Mesenchymal stem cell (in vitro differentiated cells and primary cell): Measurements from ENCODE around the gene GALNT1.

Experiments used
- DNase-seq: peaks from one replicate; pipeline ENCODE4 v3.0.0-alpha.2; 2013
- H2AFZ ChIP-seq: one replicate; pipeline ENCODE4 v1.6.1; 2013; ENCODE audit warnings: low read depth, mild to moderate bottlenecking, control low read depth, inconsistent platforms, low read length, moderate library complexity
- H2AK5ac ChIP-seq: 2 replicates; pipeline ENCODE4 v1.6.1; 2013; ENCODE audit warnings: low read length, moderate library complexity, mild to moderate bottlenecking, inconsistent platforms; ENCODE audit not compliant: severe bottlenecking
- H2BK120ac ChIP-seq: one replicate; pipeline ENCODE4 v1.6.1; 2013; ENCODE audit warnings: low read depth, mild to moderate bottlenecking, inconsistent platforms, low read length, moderate library complexity
- H2BK12ac ChIP-seq, 2 experiments: one replicate each; pipeline ENCODE4 v1.6.1; 2013; ENCODE audit warnings: inconsistent platforms in 2 of 2, low read length in 2 of 2, mild to moderate bottlenecking in 2 of 2, moderate library complexity in 2 of 2, control low read depth in 1 of 2
- H2BK15ac ChIP-seq: one replicate; pipeline ENCODE4 v1.6.1; 2013; ENCODE audit warnings: mild to moderate bottlenecking, low read depth, inconsistent platforms; ENCODE audit not compliant: poor library complexity, severe bottlenecking
- H2BK5ac ChIP-seq: 2 replicates; pipeline ENCODE4 v1.6.1; 2013; ENCODE audit warnings: low read depth, mild to moderate bottlenecking, low read length, control low read depth, inconsistent platforms; ENCODE audit not compliant: poor library complexity, severe bottlenecking
- H3K14ac ChIP-seq, 2 experiments: one replicate each; pipeline ENCODE4 v1.6.1; 2013; ENCODE audit warnings: inconsistent platforms in 2 of 2, low read length in 2 of 2, control low read depth in 1 of 2, mild to moderate bottlenecking in 1 of 2, moderate library complexity in 1 of 2
- H3K18ac ChIP-seq, 2 experiments: one replicate each; pipeline ENCODE4 v1.6.1; 2013; ENCODE audit warnings: inconsistent platforms in 2 of 2, low read length in 2 of 2, control low read depth in 1 of 2, low read depth in 1 of 2, mild to moderate bottlenecking in 1 of 2
- H3K23ac ChIP-seq, 2 experiments: one replicate each; pipeline ENCODE4 v1.6.1; 2013; ENCODE audit warnings: inconsistent platforms in 2 of 2, low read length in 2 of 2, mild to moderate bottlenecking in 2 of 2, moderate library complexity in 2 of 2, control low read depth in 1 of 2
- H3K27ac ChIP-seq: 2 replicates; pipeline ENCODE4 v1.5.1; 2013; ENCODE audit warnings: mild to moderate bottlenecking, moderate library complexity, low read length, control low read depth, inconsistent platforms; ENCODE audit not compliant: poor library complexity, severe bottlenecking
- H3K27me3 ChIP-seq, 2 experiments: 2 replicates each; pipeline versions ENCODE4 v1.6.1 to v1.7.0; 2013; ENCODE audit warnings: low read length in 2 of 2, mild to moderate bottlenecking in 2 of 2, moderate library complexity in 2 of 2, control low read depth in 1 of 2, inconsistent platforms in 1 of 2; ENCODE audit not compliant: control insufficient read depth in 1 of 2, insufficient read depth in 1 of 2
- H3K36me3 ChIP-seq, 2 experiments: 2 replicates each; pipeline versions ENCODE4 v1.6.1 to v1.7.0; 2013; ENCODE audit warnings: low read length in 2 of 2, control low read depth in 1 of 2, inconsistent platforms in 1 of 2, low read depth in 1 of 2, mild to moderate bottlenecking in 1 of 2; ENCODE audit not compliant: insufficient read depth in 2 of 2, control insufficient read depth in 1 of 2
- H3K4ac ChIP-seq, 2 experiments: one replicate each; pipeline ENCODE4 v1.6.1; 2013; ENCODE audit warnings: inconsistent platforms in 2 of 2, low read length in 2 of 2, mild to moderate bottlenecking in 2 of 2, moderate library complexity in 2 of 2, control low read depth in 1 of 2, low read depth in 1 of 2
- H3K4me1 ChIP-seq: 2 replicates; pipeline ENCODE4 v1.6.1; 2013; ENCODE audit warnings: low read depth, low read length, control low read depth; ENCODE audit not compliant: control insufficient read depth, insufficient read depth
- H3K4me2 ChIP-seq: 2 replicates; pipeline ENCODE4 v1.6.1; 2013; ENCODE audit warnings: low read length, mild to moderate bottlenecking, inconsistent platforms; ENCODE audit not compliant: poor library complexity, severe bottlenecking
- H3K4me3 ChIP-seq, 2 experiments: 2 replicates each; pipeline versions ENCODE4 v1.5.1 to v1.7.0; 2013; ENCODE audit warnings: low read length in 2 of 2, mild to moderate bottlenecking in 2 of 2, control low read depth in 1 of 2, low read depth in 1 of 2; ENCODE audit not compliant: insufficient read depth in 1 of 2
- H3K79me1 ChIP-seq: replicated peaks from 2 replicates; pipeline ENCODE4 v1.6.1; 2013; ENCODE audit warnings: mild to moderate bottlenecking, control low read depth, low read length, inconsistent platforms; ENCODE audit not compliant: poor library complexity, severe bottlenecking
- H3K9ac ChIP-seq: 2 replicates; pipeline ENCODE4 v1.7.0; 2013; ENCODE audit warnings: mild to moderate bottlenecking, low read length, moderate library complexity
- H3K9me3 ChIP-seq: 2 replicates; pipeline ENCODE4 v1.7.0; 2013; ENCODE audit warnings: mild to moderate bottlenecking, low read length; ENCODE audit not compliant: control insufficient read depth
- H4K8ac ChIP-seq: one replicate; pipeline ENCODE4 v1.6.1; 2013; ENCODE audit warnings: inconsistent platforms, mild to moderate bottlenecking, low read length, moderate library complexity
- H4K91ac ChIP-seq: one replicate; pipeline ENCODE4 v1.6.1; 2013; ENCODE audit warnings: mild to moderate bottlenecking, low read length, inconsistent platforms
- WGBS: methylation state at CpG from one replicate; pipeline ENCODE4 v1.1.7; 2013; ENCODE audit warnings: mixed read lengths; 5-methylcytosine and 5-hydroxymethylcytosine counted together

GALNT1 gene

DNA sequence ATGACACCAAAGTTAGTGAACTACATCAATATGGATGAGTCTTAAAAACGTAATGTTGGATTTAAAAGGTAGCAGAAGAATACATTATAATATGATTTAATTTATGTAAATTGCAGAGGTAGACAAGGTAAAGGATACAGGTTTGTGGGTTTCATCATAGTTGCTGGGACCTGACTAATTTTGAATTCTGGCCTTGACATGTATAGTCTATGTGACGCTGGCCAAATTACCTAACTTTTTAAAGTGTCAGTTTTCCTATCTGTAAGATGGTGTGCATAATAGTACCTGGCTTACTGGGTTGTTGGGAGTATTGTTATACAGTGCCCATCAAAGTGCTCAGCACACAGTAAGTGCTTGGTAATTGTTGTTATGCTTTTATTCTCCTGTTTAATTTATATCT, 34.5 kb downstream of the GALNT1 start:
- no peak overlapping the region for H2BK12ac ChIP-seq
- no peak overlapping the region for H3K4me2 ChIP-seq
- no peaks in the 10 kb centered on the region for H3K4me1 ChIP-seq
- no peak overlapping the region for H2BK15ac ChIP-seq
- no peaks in the 10 kb centered on the region for H3K27me3 ChIP-seq
- no peaks in the 10 kb centered on the region for H3K36me3 ChIP-seq
- no peak overlapping the region for H2BK5ac ChIP-seq
- 100% methylated on average over 1 of the region's 2 CpGs for WGBS
- H3K9ac ChIP-seq: no peak overlapping the region
- H3K23ac ChIP-seq: no peak overlapping the region
- H3K14ac ChIP-seq: no peak overlapping the region
- H3K9me3 ChIP-seq: no peaks in the 10 kb centered on the region
- no peak overlapping the region for H3K4ac ChIP-seq
- no peak overlapping the region for H2AK5ac ChIP-seq
- peaks cover 9% of the 10 kb centered on the region for H3K79me1 ChIP-seq
- H3K18ac ChIP-seq: no peak overlapping the region
- H4K8ac ChIP-seq: no peak overlapping the region
- H3K27ac ChIP-seq: no peak overlapping the region
- H2AFZ ChIP-seq: no peak overlapping the region
- no peak overlapping the region for H2BK120ac ChIP-seq
- H3K4me3 ChIP-seq: no peak overlapping the region
- H4K91ac ChIP-seq: no peak overlapping the region
- no peak for DNase-seq

DNA sequence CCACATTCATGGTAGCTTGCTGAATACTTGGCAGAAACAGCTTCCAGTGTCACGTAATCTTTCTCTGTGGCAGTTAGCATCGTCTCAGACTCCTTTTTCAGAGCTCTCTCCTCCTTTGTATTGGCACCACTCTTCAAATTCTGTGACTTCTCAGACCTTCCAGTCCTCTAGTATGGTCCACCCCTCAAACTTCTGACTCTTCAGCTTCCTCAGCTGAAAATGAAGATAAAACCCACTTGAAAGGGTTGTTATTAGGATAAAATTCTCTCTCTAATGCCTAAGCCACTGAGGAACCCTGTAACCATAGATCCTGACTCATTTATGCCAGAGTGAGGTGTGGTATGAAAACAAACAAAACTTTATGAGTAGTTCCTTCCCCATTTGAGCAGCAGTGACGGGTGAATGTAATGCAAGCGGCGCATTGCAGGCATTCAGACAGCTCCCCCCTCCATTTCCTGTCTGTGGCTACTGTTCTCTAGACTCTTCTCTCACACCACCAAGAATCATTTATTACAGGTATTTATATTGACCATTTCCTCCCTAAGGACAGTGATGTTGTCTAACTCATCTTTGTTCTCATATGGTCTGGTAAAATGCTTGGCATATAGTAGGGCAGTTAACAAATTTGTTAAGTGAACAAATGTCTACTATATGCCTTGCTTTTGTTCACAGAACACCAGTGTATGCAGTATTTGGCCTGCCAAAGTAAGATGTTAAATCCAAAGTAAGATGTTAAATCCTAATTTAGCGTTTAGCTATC, 35.3 kb downstream of the GALNT1 start:
- DNase-seq: peak; percentile 94
- H4K91ac ChIP-seq: no peak overlapping the region
- 25% methylated on average over 6 of the region's 6 CpGs for WGBS

DNA sequence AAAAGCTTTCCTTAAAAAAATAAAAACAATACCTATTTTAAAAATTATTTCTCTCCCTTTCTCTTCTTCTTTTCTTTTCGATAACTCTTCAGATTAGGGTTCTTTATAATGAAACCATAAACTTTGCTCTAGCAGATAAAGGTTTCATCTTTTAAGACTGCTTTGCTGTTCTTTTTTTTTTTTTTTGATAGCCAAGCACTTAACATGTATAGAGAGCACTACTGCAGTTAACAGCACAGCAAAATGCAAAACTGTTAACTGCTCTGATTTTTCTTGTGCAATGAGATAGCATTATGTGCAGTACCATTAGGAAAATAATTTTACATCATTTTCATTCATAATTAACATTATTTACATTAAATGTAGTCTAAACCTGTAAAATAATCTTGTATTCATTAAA, 36.3 kb downstream of the GALNT1 start:
- H3K27me3 ChIP-seq: no peaks in the 10 kb centered on the region
- peaks cover 12% of the 10 kb centered on the region for H3K79me1 ChIP-seq
- H3K4me3 ChIP-seq: no peak overlapping the region
- H3K27ac ChIP-seq: no peak overlapping the region
- H4K91ac ChIP-seq: no peak overlapping the region
- WGBS: no CpG with 5 or more reads among the region's 1 CpG
- no peak overlapping the region for H3K14ac ChIP-seq
- H2BK12ac ChIP-seq: no peak overlapping the region
- no peak overlapping the region for H2BK5ac ChIP-seq
- H3K23ac ChIP-seq: no peak overlapping the region
- H2AFZ ChIP-seq: no peak overlapping the region
- H3K18ac ChIP-seq: no peak overlapping the region
- no peak overlapping the region for H4K8ac ChIP-seq
- H2BK15ac ChIP-seq: no peak overlapping the region
- H2BK120ac ChIP-seq: no peak overlapping the region
- no peaks in the 10 kb centered on the region for H3K4me1 ChIP-seq
- no peak overlapping the region for H3K4ac ChIP-seq
- H3K9me3 ChIP-seq: no peaks in the 10 kb centered on the region
- no peak overlapping the region for H3K4me2 ChIP-seq
- H3K9ac ChIP-seq: no peak overlapping the region
- H3K36me3 ChIP-seq: no peaks in the 10 kb centered on the region
- no peak for DNase-seq
- no peak overlapping the region for H2AK5ac ChIP-seq

More for the DNA sequence above, 35.3 kb downstream of the GALNT1 start:
- Histone ChIP-seq H3K27ac (peak overlapping the region; percentile 46), H2AFZ (no peak overlapping the region), H2BK12ac (peak overlapping the region in 1 of 2 experiments; percentile 38), H3K18ac (peak overlapping the region in 1 of 2 experiments; percentile 60), H3K4me3 (no peak overlapping the region), H3K4me1 (no peaks in the 10 kb centered on the region), H2BK120ac (no peak overlapping the region), H4K8ac (no peak overlapping the region), H3K36me3 (no peaks in the 10 kb centered on the region), H3K23ac (no peak overlapping the region), H2BK5ac (no peak overlapping the region), H3K14ac (no peak overlapping the region), H3K27me3 (no peaks in the 10 kb centered on the region), H2AK5ac (peak overlapping the region; percentile 6), H2BK15ac (peak overlapping the region; percentile 74), H3K4me2 (peak overlapping the region; percentile 38), H3K9ac (no peak overlapping the region), H3K9me3 (no peaks in the 10 kb centered on the region), H3K4ac (peak overlapping the region in 1 of 2 experiments; percentile 10), H3K79me1 (peaks cover 9% of the 10 kb centered on the region)

DNA sequence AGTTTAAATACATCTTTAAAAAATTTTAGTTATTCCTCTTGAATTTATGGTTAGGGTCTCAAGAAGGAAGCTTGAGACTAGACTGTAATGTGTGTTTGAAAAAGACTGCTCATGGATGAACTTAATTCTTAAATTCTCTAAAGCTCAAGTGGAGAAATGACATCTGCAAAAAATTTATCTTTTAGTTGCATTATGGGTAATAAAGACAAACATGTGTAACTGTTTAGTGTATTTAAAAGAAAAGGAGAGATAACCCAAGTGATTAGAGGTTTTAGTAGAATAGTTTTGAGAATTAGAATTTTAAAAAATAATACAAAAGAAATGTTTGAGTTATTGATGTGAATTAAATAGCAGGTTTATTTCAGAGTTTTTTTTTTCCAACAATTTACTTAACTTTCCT, 36.7 kb downstream of the GALNT1 start:
- no peak overlapping the region for H4K8ac ChIP-seq
- H3K4me1 ChIP-seq: no peaks in the 10 kb centered on the region

More for the DNA sequence above, 36.7 kb downstream of the GALNT1 start:
- no peaks in the 10 kb centered on the region for H3K27me3 ChIP-seq
- H3K23ac ChIP-seq: no peak overlapping the region
- no peak overlapping the region for H2BK15ac ChIP-seq
- DNase-seq: no peak
- H2BK120ac ChIP-seq: no peak overlapping the region
- H3K27ac ChIP-seq: no peak overlapping the region
- no peak overlapping the region for H2BK12ac ChIP-seq
- no peak overlapping the region for H3K4me2 ChIP-seq
- H3K79me1 ChIP-seq: peaks cover 11% of the 10 kb centered on the region
- no peak overlapping the region for H2AFZ ChIP-seq
- no peak overlapping the region for H3K14ac ChIP-seq
- H2AK5ac ChIP-seq: no peak overlapping the region
- H4K91ac ChIP-seq: no peak overlapping the region
- no peaks in the 10 kb centered on the region for H3K9me3 ChIP-seq
- H3K36me3 ChIP-seq: no peaks in the 10 kb centered on the region
- no peak overlapping the region for H3K4me3 ChIP-seq
- no peak overlapping the region for H3K4ac ChIP-seq
- peak overlapping the region; percentile 50 for H3K9ac ChIP-seq
- H3K18ac ChIP-seq: no peak overlapping the region
- H2BK5ac ChIP-seq: no peak overlapping the region
